Measurements from ENCODE around the gene DCTN2.
"Not testable (repeated sequence)": the region's sequence is repeated elsewhere in the genome, so short reads cannot be mapped to it uniquely, and the experiment has no call there.

DCTN2 gene

GRCh38 chr12:57525615-57526383, 21.2 kb downstream of the DCTN2 start:
- DNase-seq, result no peak

GRCh38 chr12:57524814-57525614, 22.0 kb downstream of the DCTN2 start:
- DNase-seq, result no peak

- no peak for DNase-seq
These were observed 23.0 kb downstream of the DCTN2 start for GRCh38 chr12:57523706-57524614.

GRCh38 chr12:57522887-57523705, 23.9 kb downstream of the DCTN2 start:
- DNase-seq, result peak; percentile 57

GRCh38 chr12:57522011-57522886, 24.7 kb downstream of the DCTN2 start, which contains the start of gene MBD6:
Gene MBD6 (plus strand): TSS chr12:57522824. CDS start chr12:57524304, 1,480 bp downstream.
- DNase-seq, result peak; percentile 94

- DNase-seq, result peak; percentile 62
These were observed 25.4 kb downstream of the DCTN2 start for GRCh38 chr12:57521525-57522010.

GRCh38 chr12:57520053-57520818, 26.8 kb downstream of the DCTN2 start, which contains the start of gene DDIT3:
Gene DDIT3 (minus strand): TSS chr12:57520514. CDS start chr12:57517406, 3,108 bp downstream.
- DNase-seq, result peak; percentile 99

GRCh38 chr12:57519796-57520052, 27.3 kb downstream of the DCTN2 start:
- peak; percentile 49 for DNase-seq

GRCh38 chr12:57518920-57519795, 27.8 kb downstream of the DCTN2 start:
- peak; percentile 71 for DNase-seq

- no peak for DNase-seq
These were observed 28.6 kb downstream of the DCTN2 start for GRCh38 chr12:57518176-57518919.

- DNase-seq, result not testable (repeated sequence)
These were observed 29.3 kb downstream of the DCTN2 start for GRCh38 chr12:57517718-57518117.

- peak; percentile 58 for DNase-seq
These were observed 29.8 kb downstream of the DCTN2 start for GRCh38 chr12:57517187-57517586.

- DNase-seq, result no peak
These were observed 30.3 kb downstream of the DCTN2 start for GRCh38 chr12:57516617-57517153.

GRCh38 chr12:57515934-57516541, 31.0 kb downstream of the DCTN2 start:
- DNase-seq, result no peak

GRCh38 chr12:57515408-57515933, 31.5 kb downstream of the DCTN2 start:
- DNase-seq, result no peak

GRCh38 chr12:57514720-57515407, 32.1 kb downstream of the DCTN2 start:
- no peak for DNase-seq
